ENCODE measurements around the gene CYTIP.

Gene CYTIP

DNA sequence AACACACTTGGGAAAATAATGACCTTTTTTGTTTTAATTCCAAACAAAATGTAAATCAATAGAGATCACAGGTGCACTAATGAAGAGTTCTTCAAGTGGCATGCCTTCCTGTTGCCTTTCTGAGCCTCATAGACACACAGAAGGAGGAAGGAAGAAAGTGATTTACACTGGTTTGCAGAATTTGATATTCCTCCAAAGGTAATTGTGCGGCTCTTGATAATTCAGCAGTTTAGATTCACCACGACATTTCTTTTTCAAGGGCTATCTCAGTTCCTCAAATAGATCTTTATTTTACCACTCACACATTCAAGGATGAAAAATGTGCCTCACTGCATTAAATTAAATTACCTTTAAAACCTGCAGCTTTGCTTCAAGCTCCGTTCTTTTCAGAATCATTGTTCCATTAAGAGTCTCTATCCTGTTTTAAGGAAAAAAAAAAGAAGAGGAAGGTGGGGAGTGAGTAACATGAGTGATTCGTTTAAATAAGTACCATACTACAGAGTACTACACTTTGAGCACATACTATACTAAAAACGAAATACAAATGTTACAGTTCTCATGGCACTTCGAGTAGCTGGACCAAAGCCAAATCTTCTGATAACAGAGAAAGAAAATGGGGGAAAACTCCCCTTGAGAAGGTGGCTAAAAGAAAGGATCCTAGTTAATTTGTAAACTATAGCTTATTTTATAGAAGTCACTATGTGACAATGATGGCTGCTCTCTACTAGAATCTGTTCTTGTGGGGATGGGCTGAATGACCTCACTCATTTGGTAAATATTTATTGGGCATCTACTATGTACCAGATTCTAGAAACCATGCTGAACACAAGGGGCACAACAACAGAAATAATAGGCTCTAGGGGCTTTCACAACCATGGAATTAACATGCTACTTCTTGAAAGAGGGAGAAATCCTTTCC lies 16.6 kb downstream of the CYTIP start:
- H3K27ac ChIP-seq (ENCODE audit: insufficient read depth, low read length, poor library complexity, severe bottlenecking) = peak overlapping the region; percentile 10
- H3K4me3 ChIP-seq (ENCODE audit: insufficient read depth, low read depth, low read length, poor library complexity, severe bottlenecking) = no peak overlapping the region
- H3K27me3 ChIP-seq (replicated peaks; ENCODE audit: control insufficient read depth, insufficient read depth, low read length, poor library complexity, severe bottlenecking) = no peaks in the 10 kb centered on the region
- H3K9me3 ChIP-seq (ENCODE audit: control insufficient read depth, low read length) = peaks cover 4% of the 10 kb centered on the region
- peaks cover 97% of the 10 kb centered on the region for H3K36me3 ChIP-seq (ENCODE audit: control insufficient read depth, insufficient read depth, low read length)
- peaks cover 27% of the 10 kb centered on the region for H3K4me1 ChIP-seq (ENCODE audit: control insufficient read depth, insufficient read depth, low read length, poor library complexity, severe bottlenecking)
- DNase-seq = no peak

DNA sequence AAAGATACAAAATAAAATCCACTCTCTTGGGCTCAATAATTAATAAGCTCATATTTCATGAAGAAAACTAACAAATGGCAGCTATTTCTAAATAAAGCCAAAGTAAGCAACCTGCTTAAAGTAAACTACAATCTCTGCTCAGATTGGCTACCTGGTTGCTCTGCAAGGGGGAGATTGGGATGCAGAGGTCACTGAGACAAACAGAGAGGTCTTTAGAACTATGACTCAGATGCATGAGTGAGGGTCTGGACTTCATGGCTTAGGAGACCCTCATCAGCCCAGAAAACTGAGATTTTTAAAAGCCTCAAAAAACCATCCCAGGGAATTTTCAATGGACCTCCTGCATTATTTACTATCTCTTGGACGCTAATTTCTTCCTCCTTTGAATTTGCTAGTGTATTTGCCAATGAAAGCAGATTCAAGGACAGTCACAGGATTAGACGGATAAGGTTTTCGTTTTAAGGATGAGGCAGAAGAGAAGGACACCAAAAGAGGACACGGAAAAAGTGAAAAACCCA lies 17.4 kb downstream of the CYTIP start:
- no peak for DNase-seq
- H3K27ac ChIP-seq (ENCODE audit: insufficient read depth, low read length, poor library complexity, severe bottlenecking) = no peak overlapping the region
- H3K36me3 ChIP-seq (ENCODE audit: control insufficient read depth, insufficient read depth, low read length) = peaks cover 98% of the 10 kb centered on the region
- no peaks in the 10 kb centered on the region for H3K27me3 ChIP-seq (replicated peaks; ENCODE audit: control insufficient read depth, insufficient read depth, low read length, poor library complexity, severe bottlenecking)
- H3K4me1 ChIP-seq (ENCODE audit: control insufficient read depth, insufficient read depth, low read length, poor library complexity, severe bottlenecking) = peaks cover 21% of the 10 kb centered on the region
- no peak overlapping the region for H3K4me3 ChIP-seq (ENCODE audit: insufficient read depth, low read depth, low read length, poor library complexity, severe bottlenecking)
- H3K9me3 ChIP-seq (ENCODE audit: control insufficient read depth, low read length) = peaks cover 4% of the 10 kb centered on the region

DNA sequence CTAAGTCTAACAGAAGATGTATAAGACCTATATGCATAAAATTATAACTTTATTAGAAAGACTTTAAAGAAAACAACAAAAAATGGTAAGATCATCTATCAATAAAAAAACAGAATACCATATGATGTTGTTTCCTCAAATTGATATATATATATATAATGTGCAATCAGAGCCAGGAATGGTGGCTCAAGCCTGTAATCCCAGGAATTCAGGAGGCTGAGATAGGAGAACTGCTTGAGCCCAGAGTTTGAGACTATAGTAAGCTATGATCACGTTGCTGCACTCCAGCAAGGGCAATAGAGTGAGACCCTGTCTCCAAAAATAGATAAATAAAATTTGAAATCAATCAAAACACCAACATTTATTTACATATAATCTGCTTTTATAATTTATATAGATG lies 19.5 kb downstream of the CYTIP start:
- H3K9me3 ChIP-seq (ENCODE audit: control insufficient read depth, low read length) = peaks cover 4% of the 10 kb centered on the region
- H3K4me1 ChIP-seq (ENCODE audit: control insufficient read depth, insufficient read depth, low read length, poor library complexity, severe bottlenecking) = peaks cover 17% of the 10 kb centered on the region
- H3K27me3 ChIP-seq (replicated peaks; ENCODE audit: control insufficient read depth, insufficient read depth, low read length, poor library complexity, severe bottlenecking) = no peaks in the 10 kb centered on the region
- H3K27ac ChIP-seq (ENCODE audit: insufficient read depth, low read length, poor library complexity, severe bottlenecking) = no peak overlapping the region
- DNase-seq = no peak
- no peak overlapping the region for H3K4me3 ChIP-seq (ENCODE audit: insufficient read depth, low read depth, low read length, poor library complexity, severe bottlenecking)
- H3K36me3 ChIP-seq (ENCODE audit: control insufficient read depth, insufficient read depth, low read length) = peaks cover 89% of the 10 kb centered on the region

DNA sequence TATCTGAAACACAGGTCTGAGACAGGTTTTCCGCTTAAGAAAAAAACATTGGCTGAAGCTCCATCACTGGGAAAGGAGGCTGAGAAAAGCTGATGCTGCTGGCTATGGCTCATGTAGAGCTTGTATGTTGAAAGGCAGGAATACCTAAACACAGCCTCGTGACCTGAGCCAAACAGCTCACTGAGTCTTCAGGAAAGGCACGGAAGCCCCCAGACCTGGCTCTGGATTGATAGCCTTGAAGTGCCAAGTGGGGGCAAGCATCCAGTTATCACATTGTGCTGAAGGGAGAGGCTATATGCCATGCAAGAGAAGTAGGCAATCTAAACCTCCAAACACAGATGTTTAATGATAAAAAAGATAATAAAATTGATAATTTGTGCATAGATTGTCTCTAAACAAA lies 21.9 kb downstream of the CYTIP start:
- no peak overlapping the region for H3K4me3 ChIP-seq (ENCODE audit: insufficient read depth, low read depth, low read length, poor library complexity, severe bottlenecking)
- H3K36me3 ChIP-seq (ENCODE audit: control insufficient read depth, insufficient read depth, low read length) = peaks cover 83% of the 10 kb centered on the region
- DNase-seq = no peak
- H3K9me3 ChIP-seq (ENCODE audit: control insufficient read depth, low read length) = peaks cover 4% of the 10 kb centered on the region
- H3K27me3 ChIP-seq (replicated peaks; ENCODE audit: control insufficient read depth, insufficient read depth, low read length, poor library complexity, severe bottlenecking) = no peaks in the 10 kb centered on the region
- no peak overlapping the region for H3K27ac ChIP-seq (ENCODE audit: insufficient read depth, low read length, poor library complexity, severe bottlenecking)
- H3K4me1 ChIP-seq (ENCODE audit: control insufficient read depth, insufficient read depth, low read length, poor library complexity, severe bottlenecking) = peaks cover 34% of the 10 kb centered on the region

DNA sequence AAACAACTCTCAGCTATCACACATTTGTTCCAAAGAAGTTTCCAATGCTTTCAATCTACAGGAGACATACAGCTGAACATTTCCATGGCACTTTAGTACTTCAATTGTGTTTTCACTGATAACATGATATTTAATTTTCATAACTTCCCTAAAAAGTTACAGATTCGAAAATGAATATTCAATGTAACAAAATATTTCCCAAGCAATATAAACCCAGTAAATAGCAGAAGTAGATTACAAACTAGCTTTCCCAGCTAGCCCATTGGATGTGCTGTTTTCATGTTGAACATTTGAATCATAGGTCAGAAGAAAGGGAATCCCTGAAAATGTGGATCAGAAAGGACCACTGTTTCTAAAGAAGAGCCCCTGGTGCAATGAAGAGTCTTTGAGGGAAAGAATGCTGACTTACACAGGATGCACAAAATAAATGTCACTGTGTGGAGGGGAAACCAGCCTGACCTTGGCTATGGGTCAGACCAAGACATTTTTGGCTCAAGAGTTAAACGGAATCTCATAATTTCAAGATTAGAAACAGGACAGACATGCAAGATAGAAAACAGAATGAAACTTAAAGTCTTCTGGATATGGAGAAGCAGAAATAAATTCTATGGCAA lies 22.5 kb downstream of the CYTIP start:
- Histone ChIP-seq H3K27me3 (replicated peaks; ENCODE audit: control insufficient read depth, insufficient read depth, low read length, poor library complexity, severe bottlenecking) (no peaks in the 10 kb centered on the region), H3K36me3 (ENCODE audit: control insufficient read depth, insufficient read depth, low read length) (peaks cover 82% of the 10 kb centered on the region), H3K4me3 (ENCODE audit: insufficient read depth, low read depth, low read length, poor library complexity, severe bottlenecking) (no peak overlapping the region), H3K9me3 (ENCODE audit: control insufficient read depth, low read length) (no peaks in the 10 kb centered on the region), H3K27ac (ENCODE audit: insufficient read depth, low read length, poor library complexity, severe bottlenecking) (peak overlapping the region; percentile 80), H3K4me1 (ENCODE audit: control insufficient read depth, insufficient read depth, low read length, poor library complexity, severe bottlenecking) (peaks cover 37% of the 10 kb centered on the region)
- no peak for DNase-seq

DNA sequence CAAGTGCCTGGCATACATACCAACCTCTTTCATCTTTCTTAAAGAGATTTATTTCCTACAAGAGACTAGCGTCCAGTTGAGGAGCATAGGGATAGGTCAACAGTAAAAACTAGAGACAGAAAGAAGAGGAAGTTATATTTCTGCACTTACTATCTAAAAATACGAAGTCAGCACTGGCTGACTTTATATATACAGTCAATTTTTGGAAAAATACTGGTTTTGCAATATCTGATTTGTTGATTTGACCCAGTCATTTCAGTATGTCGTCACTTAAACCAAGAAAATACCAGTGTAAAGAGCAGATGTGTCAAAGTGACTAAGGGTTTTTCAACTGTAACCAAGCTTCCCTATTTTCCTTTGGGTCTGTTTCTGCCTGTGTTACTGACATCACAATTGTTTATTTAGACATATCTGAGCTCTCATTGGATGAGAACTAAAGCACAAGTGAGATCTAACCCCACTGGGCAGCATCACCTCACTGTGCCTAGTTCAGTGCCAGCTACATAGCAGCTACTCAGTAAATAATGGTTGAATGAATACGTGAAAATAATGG lies 23.0 kb downstream of the CYTIP start:
- Histone ChIP-seq H3K4me1 (ENCODE audit: control insufficient read depth, insufficient read depth, low read length, poor library complexity, severe bottlenecking) (peaks cover 41% of the 10 kb centered on the region), H3K27me3 (replicated peaks; ENCODE audit: control insufficient read depth, insufficient read depth, low read length, poor library complexity, severe bottlenecking) (no peaks in the 10 kb centered on the region), H3K9me3 (ENCODE audit: control insufficient read depth, low read length) (no peaks in the 10 kb centered on the region), H3K27ac (ENCODE audit: insufficient read depth, low read length, poor library complexity, severe bottlenecking) (peak overlapping the region; percentile 80), H3K36me3 (ENCODE audit: control insufficient read depth, insufficient read depth, low read length) (peaks cover 82% of the 10 kb centered on the region), H3K4me3 (ENCODE audit: insufficient read depth, low read depth, low read length, poor library complexity, severe bottlenecking) (no peak overlapping the region)
- DNase-seq = no peak

DNA sequence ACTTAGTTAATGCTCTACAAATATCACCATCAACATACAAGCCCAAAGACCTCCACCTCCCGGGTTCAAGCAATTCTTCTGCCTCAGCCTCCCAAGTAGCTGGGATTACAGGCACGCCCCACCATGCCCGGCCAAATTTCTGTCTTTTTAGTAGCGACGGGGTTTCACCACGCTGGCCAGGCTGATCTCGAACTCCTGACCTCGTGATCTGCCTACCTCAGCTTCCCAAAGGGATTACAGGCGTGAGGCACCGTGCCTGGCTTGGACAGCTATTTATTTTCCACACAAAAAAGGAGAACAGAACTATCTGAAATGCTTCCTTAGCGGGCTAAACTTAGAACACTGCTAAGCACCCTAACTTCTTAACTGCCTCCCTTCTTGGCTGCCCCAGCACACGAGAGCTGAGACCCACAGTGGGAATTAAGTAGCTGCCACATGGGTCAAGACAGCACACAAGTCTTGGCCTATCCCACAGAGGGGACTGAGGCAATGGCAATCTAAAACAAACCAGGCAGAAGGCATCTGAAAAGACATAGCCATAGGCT lies 24.8 kb downstream of the CYTIP start:
- DNase-seq = no peak
- Histone ChIP-seq H3K36me3 (ENCODE audit: control insufficient read depth, insufficient read depth, low read length) (peaks cover 83% of the 10 kb centered on the region), H3K4me1 (ENCODE audit: control insufficient read depth, insufficient read depth, low read length, poor library complexity, severe bottlenecking) (peaks cover 58% of the 10 kb centered on the region), H3K27me3 (replicated peaks; ENCODE audit: control insufficient read depth, insufficient read depth, low read length, poor library complexity, severe bottlenecking) (no peaks in the 10 kb centered on the region), H3K4me3 (ENCODE audit: insufficient read depth, low read depth, low read length, poor library complexity, severe bottlenecking) (no peak overlapping the region), H3K9me3 (ENCODE audit: control insufficient read depth, low read length) (no peaks in the 10 kb centered on the region), H3K27ac (ENCODE audit: insufficient read depth, low read length, poor library complexity, severe bottlenecking) (peak overlapping the region; percentile 80)

DNA sequence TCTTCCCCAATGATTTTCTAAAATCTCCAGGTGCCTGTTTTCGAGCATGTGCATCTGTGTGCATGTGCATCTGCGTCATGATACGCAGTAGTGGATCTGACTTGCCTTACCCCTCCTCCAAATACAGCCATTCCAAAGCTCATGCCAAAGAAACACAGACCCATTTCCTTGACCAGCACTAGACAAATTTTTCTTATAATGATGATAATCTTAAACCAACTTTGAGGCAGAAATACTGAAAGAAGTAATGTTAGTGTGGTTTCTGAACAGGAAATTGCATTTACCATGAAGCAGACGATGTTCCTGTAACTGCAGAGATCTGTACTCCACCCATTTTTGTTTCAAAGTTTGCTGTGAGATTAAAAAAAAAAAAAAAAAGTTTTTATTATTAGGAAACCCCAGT lies 25.6 kb downstream of the CYTIP start:
- peaks cover 66% of the 10 kb centered on the region for H3K4me1 ChIP-seq (ENCODE audit: control insufficient read depth, insufficient read depth, low read length, poor library complexity, severe bottlenecking)

DNA sequence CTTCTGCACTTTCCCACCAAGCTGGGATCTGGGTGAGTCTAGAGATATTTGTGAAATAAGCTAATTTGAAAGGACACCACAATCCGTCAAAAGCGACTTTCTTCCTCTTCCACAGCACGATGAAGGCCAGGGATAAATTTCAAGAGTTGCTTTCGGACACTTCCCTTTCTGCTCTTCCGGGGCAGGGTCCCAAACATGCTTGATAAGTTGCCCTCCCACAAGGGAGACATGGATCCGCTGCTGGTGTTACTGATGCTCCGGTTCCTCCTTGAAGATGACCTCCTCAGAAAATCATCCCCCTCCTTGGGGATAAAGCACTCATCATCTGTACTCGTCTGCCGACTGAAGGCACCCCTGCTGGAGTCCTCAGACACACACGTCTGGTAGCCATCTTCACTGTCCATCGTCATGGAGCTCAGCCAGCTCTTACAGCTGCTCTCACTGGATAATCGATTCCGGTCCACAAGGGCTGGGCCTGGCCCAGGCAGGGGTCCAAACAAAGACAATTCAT lies 28.2 kb downstream of the CYTIP start:
- DNase-seq = no peak
- H3K27ac ChIP-seq (ENCODE audit: insufficient read depth, low read length, poor library complexity, severe bottlenecking) = peak overlapping the region; percentile 80
- H3K4me3 ChIP-seq (ENCODE audit: insufficient read depth, low read depth, low read length, poor library complexity, severe bottlenecking) = no peak overlapping the region

More for the DNA sequence above, 25.6 kb downstream of the CYTIP start:
- no peak for DNase-seq
- no peaks in the 10 kb centered on the region for H3K9me3 ChIP-seq (ENCODE audit: control insufficient read depth, low read length)
- H3K36me3 ChIP-seq (ENCODE audit: control insufficient read depth, insufficient read depth, low read length) = peaks cover 77% of the 10 kb centered on the region
- peak overlapping the region; percentile 11 for H3K4me3 ChIP-seq (ENCODE audit: insufficient read depth, low read depth, low read length, poor library complexity, severe bottlenecking)
- H3K27ac ChIP-seq (ENCODE audit: insufficient read depth, low read length, poor library complexity, severe bottlenecking) = peak overlapping the region; percentile 80
- no peaks in the 10 kb centered on the region for H3K27me3 ChIP-seq (replicated peaks; ENCODE audit: control insufficient read depth, insufficient read depth, low read length, poor library complexity, severe bottlenecking)

More for the DNA sequence above, 28.2 kb downstream of the CYTIP start:
- H3K27me3 ChIP-seq (replicated peaks; ENCODE audit: control insufficient read depth, insufficient read depth, low read length, poor library complexity, severe bottlenecking) = no peaks in the 10 kb centered on the region
- H3K36me3 ChIP-seq (ENCODE audit: control insufficient read depth, insufficient read depth, low read length) = peaks cover 61% of the 10 kb centered on the region
- H3K9me3 ChIP-seq (ENCODE audit: control insufficient read depth, low read length) = no peaks in the 10 kb centered on the region
- peaks cover 76% of the 10 kb centered on the region for H3K4me1 ChIP-seq (ENCODE audit: control insufficient read depth, insufficient read depth, low read length, poor library complexity, severe bottlenecking)

Data from effector memory CD4-positive, alpha-beta T cell (primary cell).